SK-N-MC (cell line): ENCODE measurements around the gene HDAC1.
"Not testable (repeated sequence)": the region's sequence is repeated elsewhere in the genome, so short reads cannot be mapped to it uniquely, and the experiment has no call there.

ENCODE experiments used
- DNase-seq: peaks from one replicate; pipeline ENCODE4 v3.0.0-alpha.2; 2011; ENCODE audit warnings: low read depth, low spot score
- H3K27ac ChIP-seq: fragments of 200-600 bp; sonication (generic); 2 replicates; pipeline ENCODE4 v1.5.1; 2016; ENCODE audit warnings: mixed run types
- H3K36me3 ChIP-seq: fragments of 200-600 bp; sonication (generic); 2 replicates; pipeline ENCODE4 v1.6.1; 2017; ENCODE audit warnings: antibody characterized with exemption, low read length, mixed read lengths; ENCODE audit not compliant: insufficient read depth
- H3K4me3 ChIP-seq: fragments of 200-600 bp; sonication (generic); 2 replicates; pipeline ENCODE4 v1.5.1; 2016
- H3K9ac ChIP-seq: fragments of 200-600 bp; sonication (generic); 2 replicates; pipeline ENCODE4 v1.8.0; 2017; ENCODE audit warnings: mixed run types, mixed read lengths; ENCODE audit not compliant: insufficient read length
- H3K9me3 ChIP-seq: fragments of 200-600 bp; sonication (generic); 2 replicates; pipeline ENCODE4 v1.6.1; 2017; ENCODE audit warnings: low read depth, mild to moderate bottlenecking, antibody characterized with exemption, low read length, moderate library complexity, mixed read lengths
- EZH2 ChIP-seq: fragments of 200-600 bp; sonication (generic); IDR thresholded peaks from one replicate; pipeline ENCODE4 v1.6.1; 2017; ENCODE audit warnings: antibody characterized with exemption
- FOXP2 ChIP-seq: optimal IDR thresholded peaks from 2 replicates; pipeline ENCODE3; 2011; ENCODE audit warnings: mild to moderate bottlenecking, moderate library complexity; ENCODE audit not compliant: insufficient read depth; ENCODE audit errors: extremely low read length, control extremely low read depth
- POLR2AphosphoS5 ChIP-seq: IDR thresholded peaks from 2 replicates; pipeline ENCODE4 v1.6.1; 2012; ENCODE audit warnings: mild to moderate bottlenecking, low read depth, low read length, borderline replicate concordance

The HDAC1 gene

DNA sequence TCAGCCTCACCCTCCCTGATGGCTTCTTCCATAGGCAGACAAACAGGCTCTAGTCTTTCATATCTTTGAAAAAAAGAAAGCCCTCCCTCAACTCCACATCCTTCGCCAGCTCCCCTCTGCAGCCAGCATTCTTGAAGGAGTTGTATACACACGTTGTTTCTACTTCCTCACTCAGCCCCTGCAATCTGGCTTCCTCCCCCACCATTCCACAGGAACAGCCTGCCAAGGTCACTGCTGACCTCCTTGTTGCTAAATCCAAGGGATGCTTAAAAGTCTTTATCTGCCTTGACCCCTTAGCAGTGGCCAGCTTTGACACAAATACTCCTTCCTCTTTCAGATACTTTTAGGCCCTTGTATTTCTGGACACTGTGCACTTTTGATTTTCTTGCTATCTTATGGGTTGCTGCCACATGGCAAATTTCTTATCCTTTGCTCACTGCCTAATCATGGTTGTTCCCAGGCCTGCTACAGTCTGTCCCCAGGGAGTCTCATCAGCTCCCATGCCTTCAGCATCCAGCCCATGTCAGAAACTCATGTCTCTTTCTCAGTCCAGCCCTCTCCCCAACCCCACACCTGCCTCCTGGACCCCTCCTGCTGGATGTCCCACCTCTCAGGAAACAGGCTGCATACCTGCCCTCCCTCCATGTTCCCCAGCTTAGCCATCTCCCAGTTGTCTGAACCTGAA is 62.1 kb downstream of the HDAC1 start:
- Histone ChIP-seq H3K4me3 (no peak overlapping the region), H3K27ac (no peak overlapping the region), H3K36me3 (no peaks in the 10 kb centered on the region), H3K9ac (no peak overlapping the region), H3K9me3 (peaks cover 3% of the 10 kb centered on the region; the same call in 1 of the 2 replicates)
- DNase-seq: no peak
- TF ChIP-seq POLR2AphosphoS5 (no peak), FOXP2 (no peak)

DNA sequence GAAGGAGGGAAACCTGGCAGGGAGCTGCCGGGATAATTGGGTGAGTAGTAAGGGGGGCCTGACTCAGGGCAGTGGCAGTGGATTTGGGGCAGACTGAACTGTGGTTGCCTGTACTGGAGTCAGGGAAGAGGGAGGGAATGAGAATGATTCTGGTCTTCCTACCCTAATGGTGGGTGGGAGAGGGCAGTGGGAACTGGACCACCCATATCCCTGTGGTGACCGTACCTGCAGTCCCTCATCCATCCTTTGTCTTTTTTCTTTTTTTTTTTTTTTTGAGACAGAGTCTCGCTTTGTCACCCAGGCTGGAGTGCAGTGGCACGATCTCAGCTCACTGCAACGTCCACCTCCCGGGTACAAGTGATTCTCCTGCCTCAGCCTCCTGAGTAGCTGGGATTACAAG is 63.9 kb downstream of the HDAC1 start:
- not testable (repeated sequence) for H3K27ac ChIP-seq, H3K4me3 ChIP-seq, H3K9me3 ChIP-seq, H3K36me3 ChIP-seq, H3K9ac ChIP-seq, DNase-seq

GRCh38 chr1:32356478-32356877 is 64.6 kb downstream of the HDAC1 start:
- H3K9me3 ChIP-seq: no peaks in the 10 kb centered on the region
- no peak overlapping the region for H3K4me3 ChIP-seq
- no peak for DNase-seq
- no peak overlapping the region for H3K27ac ChIP-seq
- no peaks in the 10 kb centered on the region for H3K36me3 ChIP-seq
- TF ChIP-seq FOXP2 (no peak), POLR2AphosphoS5 (no peak), EZH2 (no peak)
- H3K9ac ChIP-seq: no peak overlapping the region

DNA sequence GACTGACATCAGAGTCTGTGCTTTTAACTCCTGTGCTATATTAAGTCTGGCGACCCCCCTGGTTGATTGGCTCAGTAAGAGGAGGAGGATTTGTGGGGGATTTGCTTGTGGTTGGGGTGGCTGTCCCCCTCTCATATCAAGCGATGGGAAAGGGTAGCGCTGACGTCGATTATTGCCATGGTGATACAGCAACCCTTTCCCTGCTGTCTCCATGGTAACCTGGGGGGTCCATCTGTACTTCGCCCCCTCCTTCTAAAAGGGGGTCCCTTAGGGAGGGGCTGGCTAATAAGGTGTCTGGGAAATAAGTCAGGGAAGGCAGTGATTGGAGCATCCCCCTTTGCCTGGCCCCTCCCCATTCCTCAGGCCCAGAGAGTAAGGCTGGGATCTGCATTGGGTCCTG is 65.7 kb downstream of the HDAC1 start:
- no peaks in the 10 kb centered on the region for H3K36me3 ChIP-seq
- no peak overlapping the region for H3K9ac ChIP-seq
- no peak overlapping the region for H3K27ac ChIP-seq
- H3K9me3 ChIP-seq: no peaks in the 10 kb centered on the region
- H3K4me3 ChIP-seq: no peak overlapping the region
- no peak for TF ChIP-seq POLR2AphosphoS5
- TF ChIP-seq FOXP2: no peak
- TF ChIP-seq EZH2: no peak
- DNase-seq: no peak

GRCh38 chr1:32358435-32358834 is 66.6 kb downstream of the HDAC1 start:
- Histone ChIP-seq H3K27ac (no peak overlapping the region), H3K9me3 (no peaks in the 10 kb centered on the region), H3K9ac (no peak overlapping the region), H3K4me3 (no peak overlapping the region), H3K36me3 (no peaks in the 10 kb centered on the region; the same call in 1 of the 2 replicates)
- no peak for TF ChIP-seq EZH2
- TF ChIP-seq FOXP2: no peak
- TF ChIP-seq POLR2AphosphoS5: no peak
- no peak for DNase-seq

GRCh38 chr1:32361308-32361673 is 69.4 kb downstream of the HDAC1 start:
- no peak for DNase-seq
- no peak overlapping the region for H3K9ac ChIP-seq
- H3K27ac ChIP-seq: no peak overlapping the region
- H3K4me3 ChIP-seq: no peak overlapping the region
- no peak for TF ChIP-seq EZH2
- H3K9me3 ChIP-seq: no peaks in the 10 kb centered on the region
- H3K36me3 ChIP-seq: peaks cover 3% of the 10 kb centered on the region; the same call in 1 of the 2 replicates

DNA sequence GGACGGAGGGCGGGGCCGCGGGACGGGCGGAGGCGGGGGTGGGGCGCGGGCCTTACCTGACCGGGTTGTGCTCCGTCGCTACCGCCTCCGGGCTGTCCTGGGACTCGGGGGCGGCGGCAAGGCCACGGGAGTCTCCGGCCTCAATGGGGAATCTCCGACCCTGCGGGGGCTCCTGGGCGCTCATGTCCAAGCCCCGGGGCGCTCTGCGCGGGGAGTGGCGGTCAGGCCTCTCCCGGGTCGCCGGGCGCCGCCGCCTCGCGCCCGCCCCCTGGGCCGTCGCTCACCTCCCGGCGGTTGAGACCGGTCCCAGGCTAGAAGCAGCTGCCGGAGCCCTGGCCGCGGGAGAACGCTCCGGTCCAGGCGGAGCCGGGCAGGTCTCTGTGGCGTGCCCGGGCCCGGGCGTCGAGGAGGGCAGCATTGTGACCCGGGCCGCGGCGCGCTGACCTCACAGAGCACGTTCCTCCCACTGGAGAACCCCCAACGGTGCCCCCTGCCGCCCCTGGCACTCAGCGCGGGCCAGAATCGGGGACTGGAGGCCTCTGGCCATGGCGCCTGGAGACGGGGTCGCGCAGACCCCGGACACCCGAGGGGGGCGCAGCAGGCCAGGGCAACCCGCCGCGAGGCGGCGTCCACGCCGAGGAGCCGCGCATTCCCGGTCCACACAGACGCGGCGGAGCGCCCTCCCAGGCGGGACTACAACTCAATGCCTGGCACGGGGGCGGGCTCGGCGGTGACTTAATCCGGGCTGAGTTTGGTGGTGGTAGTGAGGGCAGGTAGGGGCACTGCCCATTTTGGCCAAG is 70.0 kb downstream of the HDAC1 start:
- TF ChIP-seq FOXP2 (no peak), POLR2AphosphoS5 (peak; percentile 26; the same call in 1 of the 2 replicates)
- no peak overlapping the region for H3K4me3 ChIP-seq
- H3K36me3 ChIP-seq: peaks cover 6% of the 10 kb centered on the region; the same call in 1 of the 2 replicates
- no peak for DNase-seq
- no peak overlapping the region for H3K27ac ChIP-seq
- H3K9ac ChIP-seq: no peak overlapping the region
- H3K9me3 ChIP-seq: no peaks in the 10 kb centered on the region

GRCh38 chr1:32362474-32363313 is 70.8 kb downstream of the HDAC1 start, which contains the start of the genes FAM229A and TSSK3:
Gene FAM229A, minus strand, starts transcription at chr1:32362485. Its CDS starts 394 bp downstream, at chr1:32362091.
Gene TSSK3, plus strand, starts transcription at chr1:32362539. Its CDS starts 163 bp downstream, at chr1:32362702.
- no peak within 1 kb of the TSS for H3K4me3 ChIP-seq

GRCh38 chr1:32363713-32364112 is 71.8 kb downstream of the HDAC1 start:
- H3K9ac ChIP-seq: no peak overlapping the region
- peaks cover 16% of the 10 kb centered on the region; the same call in 1 of the 2 replicates for H3K36me3 ChIP-seq
- no peaks in the 10 kb centered on the region for H3K9me3 ChIP-seq
- H3K4me3 ChIP-seq: no peak overlapping the region
- no peak for TF ChIP-seq FOXP2
- no peak for TF ChIP-seq POLR2AphosphoS5
- TF ChIP-seq EZH2: no peak
- H3K27ac ChIP-seq: no peak overlapping the region
- DNase-seq: no peak

More at GRCh38 chr1:32362474-32363313, 70.8 kb downstream of the HDAC1 start, which contains the start of the genes FAM229A and TSSK3:
- H3K9ac ChIP-seq: no peak within 1 kb of the TSS
- H3K27ac ChIP-seq: no peak within 1 kb of the TSS
- H3K9me3 ChIP-seq: no peaks in the 10 kb centered on the region
- peaks cover 15% of the 10 kb centered on the region; the same call in 1 of the 2 replicates for H3K36me3 ChIP-seq
- no peak for TF ChIP-seq FOXP2
- no peak for TF ChIP-seq EZH2
- TF ChIP-seq POLR2AphosphoS5: no peak
- no peak for DNase-seq
